Gastrocnemius medialis (tissue), 4 donors: ENCODE measurements around the gene PGAP6. TPM values are rescaled to one million over a fixed set of nuclear protein-coding genes. Genes with fewer than 3 reads are reported as not detected.

ENCODE experiments used
- ATAC-seq, 2 donors: fragments of 150-250 bp; one replicate each; pipeline ENCODE4 v1.9.1; 2016
- DNase-seq, 2 donors: peaks; one replicate each; pipeline ENCODE4 v3.0.0-alpha.2; 2019
- H3K27ac ChIP-seq, 4 donors: fragments of 200-600 bp; sonication (generic); 1 replicate in 1 of 4; 2 replicates in 3 of 4; pipeline ENCODE4 v1.5.1; 2016 to 2018; ENCODE audit warnings: mild to moderate bottlenecking in 2 of 4, moderate library complexity in 1 of 4
- H3K27me3 ChIP-seq, 3 donors: fragments of 200-600 bp; sonication (generic) in 2 of 3; 1 replicate in 1 of 3; 2 replicates in 2 of 3; pipeline versions ENCODE4 v1.5.1 to v1.6.0; 2016 to 2019; ENCODE audit warnings: mild to moderate bottlenecking in 1 of 3, moderate library complexity in 1 of 3
- H3K36me3 ChIP-seq, 2 donors: fragments of 200-600 bp; sonication (generic) in 1 of 2; one replicate each; pipeline ENCODE4 v1.5.1; 2017 to 2018
- H3K4me1 ChIP-seq, 2 donors: fragments of 200-600 bp; sonication (generic) in 1 of 2; one replicate each; pipeline ENCODE4 v1.5.1; 2016 to 2017; ENCODE audit warnings: mild to moderate bottlenecking in 2 of 2
- H3K4me3 ChIP-seq, 4 donors: fragments of 200-600 bp; sonication (generic) in 3 of 4; 1 replicate in 1 of 4; 2 replicates in 3 of 4; pipeline ENCODE4 v1.5.1; 2016 to 2019; ENCODE audit warnings: mild to moderate bottlenecking in 2 of 4
- H3K9me3 ChIP-seq, 3 donors: fragments of 200-600 bp; sonication (generic) in 2 of 3; 1 replicate in 1 of 3; 2 replicates in 2 of 3; pipeline ENCODE4 v1.5.1; 2016 to 2019
- CTCF ChIP-seq, 5 experiments: fragments of 450-650 bp in 3 of 5; fragments of 200-600 bp in 2 of 5; sonication (generic) in 2 of 5; IDR thresholded peaks in 4 of 5; conservative IDR thresholded peaks in 1 of 5; 1 replicate in 4 of 5; 2 replicates in 1 of 5; pipeline ENCODE4 v1.5.1; 2016 to 2019; ENCODE audit warnings: antibody characterized with exemption in 5 of 5, mild to moderate bottlenecking in 3 of 5, moderate library complexity in 3 of 5
- POLR2A ChIP-seq, 2 donors: fragments of 450-650 bp; IDR thresholded peaks; one replicate each; pipeline ENCODE4 v1.6.1; 2017; ENCODE audit warnings: antibody characterized with exemption in 2 of 2, mild to moderate bottlenecking in 2 of 2, moderate library complexity in 2 of 2
- in situ Hi-C, 4 donors: fragments of 200-750 bp; cut with MboI; loops; one replicate each; pipeline versions ENCODE4 v1.15.0 to v1.8.0; 2017; ENCODE audit warnings: low sequenced_read_pairs in 4 of 4
- intact Hi-C: fragments of 100-400 bp; cut with DNase I; formaldehyde crosslinking; loops from one replicate; pipeline ENCODE4 v1.15.1; 2023; ENCODE audit warnings: low total_unique reads
- total RNA-seq, 4 donors: library from RNA; depleted of rRNA; stranded (reverse); fragments of >200 nt; gene quantifications; one replicate each; pipeline versions ENCODE4 v1.1.0 to v1.2.3, GENCODE V29; 2016

The PGAP6 gene
- total RNA-seq, 4 donors from 2014 or later, result 31.5 to 63.3 (median 50.8) TPM

- ATAC-seq, result no peak
- TF ChIP-seq POLR2A (IDR thresholded peaks at IDR 0.05) (no peak), CTCF (IDR thresholded peaks at IDR 0.05 in 4 of 5, conservative IDR thresholded peaks at IDR 0.05 in 1 of 5) (no peak)
- no peak overlapping the region for H3K4me3 ChIP-seq
- no peak overlapping the region for H3K27ac ChIP-seq
- no peaks in the 10 kb centered on the region for H3K36me3 ChIP-seq
- DNase-seq, result no peak
- no peaks in the 10 kb centered on the region for H3K27me3 ChIP-seq
- H3K9me3 ChIP-seq, result no peaks in the 10 kb centered on the region
- peaks cover 21% of the 10 kb centered on the region in 2 donors for H3K4me1 ChIP-seq
- intact Hi-C loops (no loop called here), in situ Hi-C loops (no loop called here)
Measured at GRCh38 chr16:330741-331140, 51.0 kb downstream of the PGAP6 start.

- Histone ChIP-seq H3K27ac (peak overlapping the region in 1 of 4 donors; percentile 14), H3K4me3 (peak overlapping the region in 1 of 4 donors; percentile 25), H3K36me3 (no peaks in the 10 kb centered on the region), H3K4me1 (peaks cover 12 to 17% of the 10 kb centered on the region in 2 donors), H3K9me3 (no peaks in the 10 kb centered on the region), H3K27me3 (no peaks in the 10 kb centered on the region)
- intact Hi-C loops, result no loop called here
- ATAC-seq (no peak), DNase-seq (no peak)
- no peak for TF ChIP-seq CTCF (IDR thresholded peaks at IDR 0.05 in 4 of 5, conservative IDR thresholded peaks at IDR 0.05 in 1 of 5)
- no peak for TF ChIP-seq POLR2A (IDR thresholded peaks at IDR 0.05)
- in situ Hi-C loops, result no loop called here
Measured at GRCh38 chr16:325375-326145, 56.2 kb downstream of the PGAP6 start.

DNA sequence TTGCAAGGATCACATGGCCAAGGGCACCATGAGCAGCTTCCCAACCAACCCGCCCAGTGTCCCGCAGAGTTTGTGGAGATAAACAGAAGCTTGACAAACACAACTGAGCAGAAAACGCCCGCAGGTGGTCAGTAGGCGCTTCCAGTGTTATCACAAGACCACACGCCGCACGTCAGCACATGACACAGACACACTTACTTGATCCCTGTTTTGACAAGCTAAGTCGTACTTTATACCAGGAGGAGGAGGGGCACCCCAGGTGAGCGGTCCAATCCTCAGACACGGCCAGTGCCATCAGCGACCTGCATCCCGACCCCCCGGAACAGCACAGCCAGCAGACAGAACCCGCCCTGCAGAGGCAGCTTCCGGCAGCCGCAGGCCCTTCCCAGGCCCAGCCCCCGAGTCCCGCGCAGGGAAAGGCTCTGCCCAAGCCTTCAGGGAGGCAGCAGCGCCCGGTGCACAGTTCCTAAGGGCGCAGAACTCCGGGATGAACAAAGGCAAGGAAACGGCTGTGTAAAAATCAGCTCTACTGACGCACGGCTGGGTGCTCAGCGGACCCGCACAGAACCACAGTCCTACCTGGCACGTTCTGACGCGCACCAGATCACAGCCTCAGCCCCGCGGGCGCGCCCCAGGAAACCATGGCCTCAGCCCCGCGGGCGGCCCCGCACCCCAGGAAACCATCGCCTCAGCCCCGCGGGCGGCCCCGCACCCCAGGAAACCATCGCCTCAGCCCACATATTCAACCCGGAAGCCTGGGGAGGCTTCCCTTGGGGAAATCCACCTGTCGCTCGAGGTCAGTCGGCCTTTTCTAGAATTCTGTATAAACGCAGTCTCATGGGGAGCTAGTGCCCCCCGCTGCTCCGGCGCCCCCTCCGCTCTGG, 57.1 kb downstream of the PGAP6 start:
- peaks cover 12 to 17% of the 10 kb centered on the region in 2 donors for H3K4me1 ChIP-seq

GRCh38 chr16:324201-324450, 57.7 kb downstream of the PGAP6 start:
- Histone ChIP-seq H3K27me3 (no peaks in the 10 kb centered on the region), H3K27ac (no peak overlapping the region), H3K36me3 (no peaks in the 10 kb centered on the region), H3K9me3 (no peaks in the 10 kb centered on the region), H3K4me1 (peaks cover 12 to 17% of the 10 kb centered on the region in 2 donors), H3K4me3 (no peak overlapping the region)
- DNase-seq, result no peak
- TF ChIP-seq CTCF (IDR thresholded peaks at IDR 0.05 in 4 of 5, conservative IDR thresholded peaks at IDR 0.05 in 1 of 5) (no peak), POLR2A (IDR thresholded peaks at IDR 0.05) (no peak)
- ATAC-seq, result no peak
- in situ Hi-C loops (no loop called here), intact Hi-C loops (no loop called here)

More for the DNA sequence above, 57.1 kb downstream of the PGAP6 start:
- Histone ChIP-seq H3K4me3 (peak overlapping the region in 1 of 4 donors; percentile 25), H3K36me3 (no peaks in the 10 kb centered on the region), H3K9me3 (no peaks in the 10 kb centered on the region), H3K27ac (peak overlapping the region in 1 of 4 donors; percentile 14), H3K27me3 (no peaks in the 10 kb centered on the region)
- in situ Hi-C loops (no loop called here), intact Hi-C loops (no loop called here)
- no peak for DNase-seq
- ATAC-seq, result no peak
- no peak for TF ChIP-seq CTCF (IDR thresholded peaks at IDR 0.05 in 4 of 5, conservative IDR thresholded peaks at IDR 0.05 in 1 of 5)
- TF ChIP-seq POLR2A (IDR thresholded peaks at IDR 0.05), result no peak
